NCI-H524 (cell line): ENCODE results near the gene PDLIM5.
A peak's percentile ranks its signal among the peaks of the same experiment; 100 is the strongest.

ENCODE experiments used
- DNase-seq, 2 experiments: peaks; one replicate each; lab custom pipeline; 2025; lab: John Stamatoyannopoulos, UW

Gene PDLIM5

GRCh38 chr4:94561249-94562024, 109.7 kb downstream of the PDLIM5 start:
- DNase-seq, result no peak

GRCh38 chr4:94562285-94562684, 110.5 kb downstream of the PDLIM5 start:
- DNase-seq, result no peak

GRCh38 chr4:94564252-94564651, 112.5 kb downstream of the PDLIM5 start:
- no peak for DNase-seq

- DNase-seq, result no peak
Observed at GRCh38 chr4:94566420-94566819, 114.7 kb downstream of the PDLIM5 start.

- DNase-seq, result no peak
Observed at GRCh38 chr4:94567811-94568210, 116.1 kb downstream of the PDLIM5 start.

GRCh38 chr4:94570558-94570957, 118.8 kb downstream of the PDLIM5 start:
- no peak for DNase-seq

GRCh38 chr4:94571298-94571697, 119.6 kb downstream of the PDLIM5 start:
- DNase-seq, result no peak

GRCh38 chr4:94571715-94572114, 120.0 kb downstream of the PDLIM5 start:
- DNase-seq, result no peak

GRCh38 chr4:94574050-94574449, 122.3 kb downstream of the PDLIM5 start:
- no peak for DNase-seq

GRCh38 chr4:94574616-94575015, 122.9 kb downstream of the PDLIM5 start:
- no peak for DNase-seq

GRCh38 chr4:94575652-94576051, 123.9 kb downstream of the PDLIM5 start:
- no peak for DNase-seq

GRCh38 chr4:94576210-94576609, 124.5 kb downstream of the PDLIM5 start:
- DNase-seq, result no peak

- peak; percentile 70 to 78 for DNase-seq
Observed at GRCh38 chr4:94577136-94577535, 125.4 kb downstream of the PDLIM5 start.

- DNase-seq, result no peak
Observed at GRCh38 chr4:94578195-94578594, 126.5 kb downstream of the PDLIM5 start.

GRCh38 chr4:94581766-94582165, 130.0 kb downstream of the PDLIM5 start:
- DNase-seq, result no peak

GRCh38 chr4:94582517-94582916, 130.8 kb downstream of the PDLIM5 start:
- no peak for DNase-seq

GRCh38 chr4:94583914-94584641, 132.3 kb downstream of the PDLIM5 start:
- no peak for DNase-seq

- no peak for DNase-seq
Observed at GRCh38 chr4:94588896-94589693, 137.4 kb downstream of the PDLIM5 start.

- no peak for DNase-seq
Observed at GRCh38 chr4:94590493-94590892, 138.8 kb downstream of the PDLIM5 start.

GRCh38 chr4:94591289-94591688, 139.5 kb downstream of the PDLIM5 start:
- no peak for DNase-seq

GRCh38 chr4:94595013-94595412, 143.3 kb downstream of the PDLIM5 start:
- no peak for DNase-seq

GRCh38 chr4:94595880-94596483, 144.2 kb downstream of the PDLIM5 start:
- DNase-seq, result peak in 1 of 2 experiments; percentile 37
